Stimulated activated memory B cell treated with anti-CD40 and anti-IgM and Interleukin-4, amounts not matched to agents 10 μg/mL and 1 μg/mL and 100 μg/mL, for 72 hours (primary cell): ENCODE results near the gene ACTR6.
A peak's percentile ranks its signal among the peaks of the same experiment; 100 is the strongest.
"Not testable (repeated sequence)": the region's sequence is repeated elsewhere in the genome, so short reads cannot be mapped to it uniquely, and the experiment has no call there.

ENCODE experiments used
- ATAC-seq: fragments of 150-1000 bp; cut with Tn5 transposase; 2 replicates; pipeline ENCODE4 v1.10.0; 2021
- H3K27ac Mint-ChIP-seq: one replicate; pipeline ENCODE4 v1.8.0; 2022; ENCODE audit warnings: mild to moderate bottlenecking, mixed read lengths
- H3K27me3 Mint-ChIP-seq: one replicate; pipeline ENCODE4 v1.8.0; 2022; ENCODE audit warnings: mixed read lengths
- H3K36me3 Mint-ChIP-seq: one replicate; pipeline ENCODE4 v1.8.0; 2022; ENCODE audit warnings: mixed read lengths
- H3K4me1 Mint-ChIP-seq: one replicate; pipeline ENCODE4 v1.8.0; 2022; ENCODE audit warnings: mixed read lengths
- H3K4me3 Mint-ChIP-seq: one replicate; pipeline ENCODE4 v1.8.0; 2022; ENCODE audit warnings: mild to moderate bottlenecking, moderate library complexity, mixed read lengths
- H3K9me3 Mint-ChIP-seq: one replicate; pipeline ENCODE4 v1.8.0; 2022; ENCODE audit warnings: mixed read lengths

ACTR6 gene

GRCh38 chr12:100199023-100199346 is 1.6 kb upstream of the ACTR6 start:
- H3K27ac Mint-ChIP-seq = peak overlapping the region; percentile 89
- H3K9me3 Mint-ChIP-seq = no peaks in the 10 kb centered on the region
- H3K4me3 Mint-ChIP-seq = peak overlapping the region; percentile 85
- H3K27me3 Mint-ChIP-seq = no peaks in the 10 kb centered on the region
- ATAC-seq = no peak
- H3K36me3 Mint-ChIP-seq = peaks cover 22% of the 10 kb centered on the region
- H3K4me1 Mint-ChIP-seq = peaks cover 32% of the 10 kb centered on the region

- ATAC-seq = peak; percentile 94
- Mint-ChIP-seq H3K36me3 (peaks cover 16% of the 10 kb centered on the region), H3K4me1 (peaks cover 32% of the 10 kb centered on the region), H3K27ac (peak overlapping the region; percentile 89), H3K27me3 (no peaks in the 10 kb centered on the region), H3K9me3 (no peaks in the 10 kb centered on the region), H3K4me3 (peak overlapping the region; percentile 85)
Observed at GRCh38 chr12:100199347-100200149, 1.1 kb upstream of the ACTR6 start.

GRCh38 chr12:100201604-100202423 is 1.2 kb downstream of the ACTR6 start:
- peaks cover 11% of the 10 kb centered on the region for H3K36me3 Mint-ChIP-seq
- H3K27ac Mint-ChIP-seq = peak overlapping the region; percentile 89
- no peak for ATAC-seq
- H3K27me3 Mint-ChIP-seq = no peaks in the 10 kb centered on the region
- H3K4me1 Mint-ChIP-seq = peaks cover 32% of the 10 kb centered on the region
- H3K9me3 Mint-ChIP-seq = no peaks in the 10 kb centered on the region
- peak overlapping the region; percentile 85 for H3K4me3 Mint-ChIP-seq

GRCh38 chr12:100207311-100207710 is 6.7 kb downstream of the ACTR6 start:
- Mint-ChIP-seq H3K4me3 (no peak overlapping the region), H3K36me3 (peaks cover 19% of the 10 kb centered on the region), H3K27ac (no peak overlapping the region), H3K4me1 (peaks cover 4% of the 10 kb centered on the region), H3K9me3 (no peaks in the 10 kb centered on the region), H3K27me3 (no peaks in the 10 kb centered on the region)
- no peak for ATAC-seq

- no peak for ATAC-seq
- Mint-ChIP-seq H3K9me3 (no peaks in the 10 kb centered on the region), H3K4me1 (no peaks in the 10 kb centered on the region), H3K4me3 (no peak overlapping the region), H3K27me3 (no peaks in the 10 kb centered on the region), H3K36me3 (peaks cover 19% of the 10 kb centered on the region), H3K27ac (no peak overlapping the region)
Observed at GRCh38 chr12:100208834-100209233, 8.2 kb downstream of the ACTR6 start.

- Mint-ChIP-seq H3K4me1 (peaks cover 6% of the 10 kb centered on the region), H3K4me3 (no peak overlapping the region), H3K27me3 (no peaks in the 10 kb centered on the region), H3K9me3 (no peaks in the 10 kb centered on the region), H3K36me3 (peaks cover 30% of the 10 kb centered on the region), H3K27ac (no peak overlapping the region)
- ATAC-seq = no peak
Observed at GRCh38 chr12:100211698-100212097, 11.1 kb downstream of the ACTR6 start.

- Mint-ChIP-seq H3K9me3 (no peaks in the 10 kb centered on the region), H3K27ac (no peak overlapping the region), H3K4me1 (peaks cover 6% of the 10 kb centered on the region), H3K36me3 (peaks cover 39% of the 10 kb centered on the region), H3K27me3 (no peaks in the 10 kb centered on the region), H3K4me3 (no peak overlapping the region)
- ATAC-seq = no peak
Observed at GRCh38 chr12:100213016-100213891, 12.6 kb downstream of the ACTR6 start.

GRCh38 chr12:100214518-100214917 is 13.9 kb downstream of the ACTR6 start:
- peaks cover 6% of the 10 kb centered on the region for H3K4me1 Mint-ChIP-seq
- H3K4me3 Mint-ChIP-seq = no peak overlapping the region
- no peak for ATAC-seq
- H3K36me3 Mint-ChIP-seq = peaks cover 33% of the 10 kb centered on the region
- no peaks in the 10 kb centered on the region for H3K9me3 Mint-ChIP-seq
- H3K27me3 Mint-ChIP-seq = no peaks in the 10 kb centered on the region
- H3K27ac Mint-ChIP-seq = no peak overlapping the region

- ATAC-seq = no peak
- Mint-ChIP-seq H3K36me3 (peaks cover 37% of the 10 kb centered on the region), H3K27ac (no peak overlapping the region), H3K27me3 (no peaks in the 10 kb centered on the region), H3K4me3 (no peak overlapping the region), H3K9me3 (no peaks in the 10 kb centered on the region), H3K4me1 (peaks cover 6% of the 10 kb centered on the region)
Observed at GRCh38 chr12:100215209-100215608, 14.6 kb downstream of the ACTR6 start.

GRCh38 chr12:100216337-100216736 is 15.7 kb downstream of the ACTR6 start:
- Mint-ChIP-seq H3K36me3 (peaks cover 31% of the 10 kb centered on the region), H3K9me3 (no peaks in the 10 kb centered on the region), H3K4me3 (no peak overlapping the region), H3K4me1 (peaks cover 6% of the 10 kb centered on the region), H3K27ac (no peak overlapping the region), H3K27me3 (no peaks in the 10 kb centered on the region)
- no peak for ATAC-seq

GRCh38 chr12:100219328-100220109 is 18.9 kb downstream of the ACTR6 start:
- Mint-ChIP-seq H3K4me3 (no peak overlapping the region), H3K9me3 (no peaks in the 10 kb centered on the region), H3K27me3 (no peaks in the 10 kb centered on the region), H3K27ac (no peak overlapping the region), H3K36me3 (peaks cover 39% of the 10 kb centered on the region), H3K4me1 (peaks cover 3% of the 10 kb centered on the region)
- no peak for ATAC-seq

- H3K4me1 Mint-ChIP-seq = no peaks in the 10 kb centered on the region
- no peak for ATAC-seq
- no peaks in the 10 kb centered on the region for H3K27me3 Mint-ChIP-seq
- no peaks in the 10 kb centered on the region for H3K9me3 Mint-ChIP-seq
- no peak overlapping the region for H3K27ac Mint-ChIP-seq
- peaks cover 25% of the 10 kb centered on the region for H3K36me3 Mint-ChIP-seq
- no peak overlapping the region for H3K4me3 Mint-ChIP-seq
Observed at GRCh38 chr12:100221523-100221922, 20.9 kb downstream of the ACTR6 start.

- H3K9me3 Mint-ChIP-seq, ATAC-seq, H3K27me3 Mint-ChIP-seq, H3K27ac Mint-ChIP-seq, H3K4me3 Mint-ChIP-seq, H3K4me1 Mint-ChIP-seq: not testable (repeated sequence)
- H3K36me3 Mint-ChIP-seq = peaks cover 20% of the 10 kb centered on the region
Observed at GRCh38 chr12:100222173-100222572, 21.6 kb downstream of the ACTR6 start.

GRCh38 chr12:100225491-100225890 is 24.9 kb downstream of the ACTR6 start:
- Mint-ChIP-seq H3K9me3 (no peaks in the 10 kb centered on the region), H3K27me3 (no peaks in the 10 kb centered on the region), H3K36me3 (peaks cover 10% of the 10 kb centered on the region), H3K4me3 (no peak overlapping the region), H3K4me1 (no peaks in the 10 kb centered on the region), H3K27ac (no peak overlapping the region)
- ATAC-seq = no peak
